Renal pelvis (tissue), 4 donors: ENCODE results near the gene CYB5B. TPM values are rescaled to one million over a fixed set of nuclear protein-coding genes. Genes with fewer than 3 reads are reported as not detected.
"Not testable (repeated sequence)": the region's sequence is repeated elsewhere in the genome, so short reads cannot be mapped to it uniquely, and the experiment has no call there.

ENCODE experiments used
- DNase-seq: peaks from one replicate; pipeline ENCODE4 v3.0.0-alpha.2; 2013
- polyA plus RNA-seq, 3 donors: library from polyadenylated mRNA; unstranded; fragments of 120-200 nt; gene quantifications; one replicate each; pipeline ENCODE4 v1.2.1, GENCODE V29; 2013; ENCODE audit not compliant: insufficient read length in 3 of 3

The CYB5B gene
- polyA plus RNA-seq, 3 donors: 129 to 142 (median 133) TPM

- no peak for DNase-seq
Observed at GRCh38 chr16:69405757-69406156, 18.7 kb upstream of the CYB5B start.

- DNase-seq: no peak
Observed at GRCh38 chr16:69406780-69407331, 17.6 kb upstream of the CYB5B start.

GRCh38 chr16:69407702-69408323, 16.6 kb upstream of the CYB5B start:
- no peak for DNase-seq

- DNase-seq: no peak
Observed at GRCh38 chr16:69408475-69408874, 15.9 kb upstream of the CYB5B start.

- peak; percentile 84 for DNase-seq
Observed at GRCh38 chr16:69410219-69410990, 14.0 kb upstream of the CYB5B start.

- no peak for DNase-seq
Observed at GRCh38 chr16:69411064-69411985, 13.1 kb upstream of the CYB5B start.

GRCh38 chr16:69412287-69412686, 12.1 kb upstream of the CYB5B start:
- no peak for DNase-seq

- no peak for DNase-seq
Observed at GRCh38 chr16:69413045-69413664, 11.3 kb upstream of the CYB5B start.

GRCh38 chr16:69417520-69418199, 6.8 kb upstream of the CYB5B start:
- no peak for DNase-seq

GRCh38 chr16:69419956-69420355, 4.5 kb upstream of the CYB5B start:
- no peak for DNase-seq

GRCh38 chr16:69423189-69423588, 1.2 kb upstream of the CYB5B start:
- no peak for DNase-seq

- no peak for DNase-seq
Observed at GRCh38 chr16:69424935-69425784, 741 bp downstream of the CYB5B start.

- no peak for DNase-seq
Observed at GRCh38 chr16:69428652-69429051, 4.2 kb downstream of the CYB5B start.

- DNase-seq: not testable (repeated sequence)
Observed at GRCh38 chr16:69429058-69429640, 4.7 kb downstream of the CYB5B start.

GRCh38 chr16:69431948-69432468, 7.6 kb downstream of the CYB5B start:
- DNase-seq: no peak

GRCh38 chr16:69434066-69434465, 9.6 kb downstream of the CYB5B start:
- no peak for DNase-seq

GRCh38 chr16:69435977-69436820, 11.8 kb downstream of the CYB5B start:
- no peak for DNase-seq

- no peak for DNase-seq
Observed at GRCh38 chr16:69436896-69437295, 12.5 kb downstream of the CYB5B start.
